Gastroesophageal sphincter (tissue), 4 donors: ENCODE results near the gene ANKRD52. TPM values are rescaled to one million over a fixed set of nuclear protein-coding genes. Genes with fewer than 3 reads are reported as not detected.
"Not testable (repeated sequence)": the region's sequence is repeated elsewhere in the genome, so short reads cannot be mapped to it uniquely, and the experiment has no call there.

Experiments used
- ATAC-seq: fragments of 150-250 bp; one replicate; pipeline ENCODE4 v1.9.1; 2016; ENCODE audit warnings: mild to moderate bottlenecking, moderate library complexity
- H3K27ac ChIP-seq, 4 donors: fragments of 200-600 bp; sonication (generic) in 3 of 4; 1 replicate in 3 of 4; 2 replicates in 1 of 4; pipeline ENCODE4 v1.5.1; 2016 to 2019
- H3K27me3 ChIP-seq: fragments of 200-600 bp; sonication (generic); one replicate; pipeline ENCODE4 v1.5.1; 2019
- H3K36me3 ChIP-seq, 2 donors: fragments of 200-600 bp; sonication (generic); one replicate each; pipeline ENCODE4 v1.5.1; 2019; ENCODE audit warnings: control low read depth in 1 of 2
- H3K4me1 ChIP-seq, 3 donors: fragments of 200-600 bp; sonication (generic); 1 replicate in 2 of 3; 2 replicates in 1 of 3; pipeline ENCODE4 v1.5.1; 2016 to 2019; ENCODE audit warnings: control low read depth in 2 of 3
- H3K4me3 ChIP-seq, 2 donors: fragments of 200-600 bp; sonication (generic); one replicate each; pipeline ENCODE4 v1.5.1; 2019; ENCODE audit warnings: mild to moderate bottlenecking in 1 of 2, moderate library complexity in 1 of 2
- H3K9me3 ChIP-seq, 3 donors: fragments of 200-600 bp; sonication (generic); one replicate each; pipeline ENCODE4 v1.5.1; 2017 to 2019; ENCODE audit warnings: control low read depth in 2 of 3
- EP300 ChIP-seq: sonication (generic); formaldehyde crosslinking; IDR thresholded peaks from one replicate; pipeline ENCODE4 v1.6.1; 2017; ENCODE audit warnings: antibody characterized with exemption, mild to moderate bottlenecking
- POLR2A ChIP-seq, 2 donors: fragments of 450-650 bp; IDR thresholded peaks; one replicate each; pipeline ENCODE4 v1.6.1; 2017; ENCODE audit warnings: antibody characterized with exemption in 2 of 2, mild to moderate bottlenecking in 2 of 2, moderate library complexity in 1 of 2
- POLR2AphosphoS5 ChIP-seq: sonication (generic); formaldehyde crosslinking; IDR thresholded peaks from one replicate; pipeline ENCODE4 v1.6.1; 2017; ENCODE audit warnings: antibody characterized with exemption
- WGBS, 2 donors: methylation state at CpG; one replicate each; pipeline ENCODE4 v1.1.5; 2018; ENCODE audit warnings: low coverage in 1 of 2; 5-methylcytosine and 5-hydroxymethylcytosine counted together
- total RNA-seq, 4 donors: library from RNA; depleted of rRNA; stranded (reverse); fragments of >200 nt; gene quantifications; one replicate each; pipeline ENCODE4 v1.1.0, GENCODE V29; 2016
- TF ChIP-seq, protein P1 (sequence below), 4 experiments: fragments of 200-600 bp in 2 of 4; fragments of 450-650 bp in 2 of 4; sonication (generic) in 1 of 4; IDR thresholded peaks; one replicate each; pipeline ENCODE4 v1.5.1; 2017 to 2019; ENCODE audit warnings: antibody characterized with exemption in 4 of 4, mild to moderate bottlenecking in 2 of 4, moderate library complexity in 2 of 4

The ANKRD52 gene
- total RNA-seq, 4 donors from 2014 or later = 12.9 to 37.8 (median 15.6) TPM

DNA sequence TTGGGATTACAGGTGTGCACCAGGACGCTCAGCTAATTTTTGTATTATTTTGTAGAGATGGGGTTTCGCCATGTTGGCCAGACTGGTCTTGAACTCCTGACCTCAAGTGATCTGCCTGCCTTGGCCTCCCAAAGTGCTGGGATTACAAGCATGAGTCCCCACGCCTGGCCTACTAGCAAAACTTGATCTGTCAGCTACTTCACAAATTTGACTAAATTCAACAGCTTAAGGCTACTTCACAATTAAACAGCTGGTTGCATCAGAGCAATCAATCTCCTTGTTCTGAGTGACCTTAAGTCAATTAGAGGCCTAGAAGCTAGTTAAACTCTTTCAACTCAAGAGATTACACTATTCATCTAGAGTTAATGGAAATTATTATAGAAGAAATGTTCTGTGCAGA, 20.7 kb upstream of the ANKRD52 start:
- Histone ChIP-seq H3K27me3 (no peaks in the 10 kb centered on the region), H3K4me1 (no peaks in the 10 kb centered on the region), H3K36me3 (peaks cover 0 to 100% of the 10 kb centered on the region in 2 donors), H3K9me3 (no peaks in the 10 kb centered on the region), H3K27ac (no peak overlapping the region), H3K4me3 (no peak overlapping the region)
- TF ChIP-seq POLR2A (IDR thresholded peaks at IDR 0.05) (no peak), EP300 (no peak), POLR2AphosphoS5 (no peak)
- TF ChIP-seq, protein P1, sequence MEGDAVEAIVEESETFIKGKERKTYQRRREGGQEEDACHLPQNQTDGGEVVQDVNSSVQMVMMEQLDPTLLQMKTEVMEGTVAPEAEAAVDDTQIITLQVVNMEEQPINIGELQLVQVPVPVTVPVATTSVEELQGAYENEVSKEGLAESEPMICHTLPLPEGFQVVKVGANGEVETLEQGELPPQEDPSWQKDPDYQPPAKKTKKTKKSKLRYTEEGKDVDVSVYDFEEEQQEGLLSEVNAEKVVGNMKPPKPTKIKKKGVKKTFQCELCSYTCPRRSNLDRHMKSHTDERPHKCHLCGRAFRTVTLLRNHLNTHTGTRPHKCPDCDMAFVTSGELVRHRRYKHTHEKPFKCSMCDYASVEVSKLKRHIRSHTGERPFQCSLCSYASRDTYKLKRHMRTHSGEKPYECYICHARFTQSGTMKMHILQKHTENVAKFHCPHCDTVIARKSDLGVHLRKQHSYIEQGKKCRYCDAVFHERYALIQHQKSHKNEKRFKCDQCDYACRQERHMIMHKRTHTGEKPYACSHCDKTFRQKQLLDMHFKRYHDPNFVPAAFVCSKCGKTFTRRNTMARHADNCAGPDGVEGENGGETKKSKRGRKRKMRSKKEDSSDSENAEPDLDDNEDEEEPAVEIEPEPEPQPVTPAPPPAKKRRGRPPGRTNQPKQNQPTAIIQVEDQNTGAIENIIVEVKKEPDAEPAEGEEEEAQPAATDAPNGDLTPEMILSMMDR (IDR thresholded peaks at IDR 0.05) = no peak
- WGBS, 2 donors = 89 to 100% methylated on average over 1 of the region's 3 CpGs
- no peak for ATAC-seq

DNA sequence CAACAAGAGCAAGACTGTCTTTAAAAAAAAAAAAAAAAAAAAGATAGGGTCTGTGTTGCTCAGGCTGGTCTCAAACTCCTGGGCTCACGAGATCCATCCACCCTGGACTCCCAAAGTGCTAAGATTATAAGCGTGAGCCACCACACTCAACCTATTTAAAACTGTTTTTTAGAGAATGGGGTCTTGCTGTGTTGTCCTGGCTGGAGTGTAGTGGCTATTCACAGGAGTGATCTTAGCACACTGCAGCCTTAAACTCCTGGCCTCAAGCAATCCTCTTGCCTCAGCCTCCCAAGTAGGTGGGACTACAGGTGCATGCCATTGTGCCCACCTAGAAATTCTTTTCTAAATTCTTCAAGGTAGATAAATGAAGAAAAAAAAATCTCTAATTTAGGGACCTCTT, 16.1 kb upstream of the ANKRD52 start:
- H3K27me3 ChIP-seq = no peaks in the 10 kb centered on the region
- no peak for TF ChIP-seq POLR2A (IDR thresholded peaks at IDR 0.05)
- TF ChIP-seq, protein P1 (IDR thresholded peaks at IDR 0.05) = no peak
- no peak for TF ChIP-seq POLR2AphosphoS5
- TF ChIP-seq EP300 = no peak
- WGBS, 2 donors = 75 to 79% methylated on average over 2 of the region's 2 CpGs
- no peaks in the 10 kb centered on the region for H3K9me3 ChIP-seq
- no peak for ATAC-seq
- no peak overlapping the region for H3K4me3 ChIP-seq
- H3K27ac ChIP-seq = no peak overlapping the region
- peaks cover 0 to 18% (median 0%) of the 10 kb centered on the region in 3 donors for H3K4me1 ChIP-seq
- peaks cover 0 to 100% of the 10 kb centered on the region in 2 donors for H3K36me3 ChIP-seq

DNA sequence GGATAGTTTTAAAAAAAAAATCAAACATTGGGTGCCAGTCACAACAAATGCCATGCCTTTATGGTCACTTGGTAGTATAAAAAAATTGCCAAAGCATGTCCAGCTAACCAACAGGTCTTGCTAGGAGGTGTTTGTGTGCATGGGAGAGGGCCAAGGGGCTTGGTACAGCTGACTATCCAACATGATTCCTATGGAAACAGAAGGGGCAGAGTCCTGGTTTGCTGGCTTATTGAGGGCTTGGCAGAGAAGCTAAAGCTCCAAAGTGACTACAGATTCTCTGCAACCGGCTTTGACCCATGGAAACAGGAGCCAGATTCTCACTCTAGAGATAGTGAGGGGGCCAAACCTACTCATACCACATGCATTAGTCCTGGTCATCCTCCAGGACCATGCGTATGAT, 14.3 kb upstream of the ANKRD52 start:
- H3K4me3 ChIP-seq, H3K9me3 ChIP-seq, H3K27me3 ChIP-seq, ATAC-seq: not testable (repeated sequence)
- WGBS, 2 donors = 92 to 100% methylated on average over 1 to 2 of the region's 2 CpGs
- Histone ChIP-seq H3K36me3 (peaks cover 0 to 87% of the 10 kb centered on the region in 2 donors), H3K4me1 (peaks cover 0 to 26% (median 3%) of the 10 kb centered on the region in 3 donors), H3K27ac (peak overlapping the region in 1 of 4 donors; percentile 72)

DNA sequence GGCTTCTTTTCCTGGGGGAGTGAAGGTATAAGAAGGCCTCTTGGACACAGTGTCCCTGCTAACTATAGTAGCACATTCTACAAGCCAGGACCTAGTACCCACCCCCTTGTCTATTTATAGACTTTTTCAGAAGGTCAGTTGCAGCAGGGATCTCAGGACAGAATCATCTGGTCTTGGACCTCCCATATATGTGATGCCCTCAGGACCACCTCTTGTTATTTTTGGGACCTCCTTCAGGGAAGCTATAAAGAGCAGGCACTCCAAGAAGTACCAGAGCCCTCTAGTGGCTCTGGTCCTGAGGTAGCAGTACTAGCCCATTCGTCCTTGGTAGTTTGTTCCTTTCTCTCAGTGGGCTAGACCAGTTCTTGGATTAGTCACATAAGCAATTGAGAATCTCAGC, 12.8 kb upstream of the ANKRD52 start:
- ATAC-seq = no peak

DNA sequence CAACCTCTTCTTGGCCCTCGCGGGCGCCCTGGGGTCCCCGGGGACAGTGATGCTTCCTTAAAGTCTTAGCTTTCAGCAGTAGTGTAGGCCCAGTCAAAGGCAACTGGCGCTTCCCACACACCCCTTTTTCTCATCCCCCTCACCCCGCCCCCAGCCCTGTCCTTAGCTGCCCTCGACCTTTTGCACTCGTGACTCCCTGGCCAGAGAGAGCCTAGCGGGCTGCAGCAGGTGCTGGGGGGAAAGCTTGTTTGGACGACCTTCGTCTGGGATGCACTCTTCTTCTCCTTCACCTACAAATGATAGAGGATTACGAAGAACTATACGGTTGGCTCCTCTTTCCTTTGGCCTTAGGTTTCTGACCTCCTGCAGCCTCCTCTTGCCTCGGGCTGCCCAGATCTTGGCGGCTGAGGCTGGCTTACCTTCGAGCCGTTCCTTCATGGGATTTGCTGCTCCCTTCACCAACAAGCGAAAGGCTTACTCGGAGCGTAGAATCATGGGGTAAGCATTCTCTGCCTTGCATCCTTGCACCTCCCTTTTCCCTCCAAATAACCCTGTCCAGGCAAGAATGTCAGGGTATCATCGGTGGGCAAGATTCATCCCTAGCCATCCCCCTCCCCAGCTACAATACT, 9.4 kb upstream of the ANKRD52 start:
- WGBS, 2 donors = 17 to 19% methylated on average over 3 to 8 of the region's 21 CpGs
- peaks cover 0 to 38% of the 10 kb centered on the region in 2 donors for H3K36me3 ChIP-seq
- peak; percentile 20 for ATAC-seq
- no peak for TF ChIP-seq POLR2A (IDR thresholded peaks at IDR 0.05)
- no peaks in the 10 kb centered on the region for H3K9me3 ChIP-seq
- H3K4me1 ChIP-seq = peaks cover 2 to 40% (median 8%) of the 10 kb centered on the region in 3 donors
- H3K4me3 ChIP-seq = peak overlapping the region; percentile 38 to 60
- no peaks in the 10 kb centered on the region for H3K27me3 ChIP-seq
- H3K27ac ChIP-seq = peak overlapping the region; percentile 62 to 97 (median 93)

More for the DNA sequence above, 12.8 kb upstream of the ANKRD52 start:
- H3K36me3 ChIP-seq = peaks cover 0 to 73% of the 10 kb centered on the region in 2 donors
- H3K4me1 ChIP-seq = peaks cover 2 to 35% (median 8%) of the 10 kb centered on the region in 3 donors
- 0 to 17% methylated on average over 1 of the region's 1 CpG for WGBS, 2 donors
- H3K27ac ChIP-seq = peak overlapping the region; percentile 15 to 72 (median 64)
- no peak overlapping the region for H3K4me3 ChIP-seq
- TF ChIP-seq POLR2AphosphoS5 (peak; percentile 22), EP300 (no peak), POLR2A (IDR thresholded peaks at IDR 0.05) (no peak)
- TF ChIP-seq, protein P1 (IDR thresholded peaks at IDR 0.05) = peak in 3 of 4 experiments; percentile 19 to 49 (median 24)
- H3K9me3 ChIP-seq = no peaks in the 10 kb centered on the region
- no peaks in the 10 kb centered on the region for H3K27me3 ChIP-seq
